GM20431 (cell line): ENCODE results near the gene NAA25.
"Not testable (repeated sequence)": the region's sequence is repeated elsewhere in the genome, so short reads cannot be mapped to it uniquely, and the experiment has no call there.

ENCODE experiments used
- in situ Hi-C: fragments of 300-500 bp; cut with MseI, MboI; formaldehyde crosslinking; loops from one replicate; pipeline ENCODE4 v1.15.0; 2020; ENCODE audit warnings: low sequenced_read_pairs; ENCODE audit not compliant: unreplicated experiment

NAA25 gene

DNA sequence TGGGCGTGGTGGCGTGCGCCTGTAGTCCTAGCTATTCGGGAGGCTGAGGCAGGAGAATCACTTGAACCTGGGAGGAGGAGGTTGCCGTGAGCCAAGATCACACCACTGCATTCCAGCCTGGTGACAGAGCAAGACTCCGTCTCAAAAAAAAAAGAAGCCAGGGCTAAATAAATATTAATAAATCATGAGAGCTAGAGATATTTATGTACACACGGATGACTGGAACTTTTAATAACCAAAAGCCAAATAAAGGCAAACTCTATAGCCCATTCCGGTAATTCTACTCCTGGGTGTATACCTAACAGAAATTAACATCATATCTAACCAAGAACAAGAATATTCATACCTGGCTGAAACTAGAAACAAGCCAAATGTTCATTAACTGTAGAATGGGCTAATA is 9.1 kb upstream of the NAA25 start:
- in situ Hi-C loops = no loop called here

DNA sequence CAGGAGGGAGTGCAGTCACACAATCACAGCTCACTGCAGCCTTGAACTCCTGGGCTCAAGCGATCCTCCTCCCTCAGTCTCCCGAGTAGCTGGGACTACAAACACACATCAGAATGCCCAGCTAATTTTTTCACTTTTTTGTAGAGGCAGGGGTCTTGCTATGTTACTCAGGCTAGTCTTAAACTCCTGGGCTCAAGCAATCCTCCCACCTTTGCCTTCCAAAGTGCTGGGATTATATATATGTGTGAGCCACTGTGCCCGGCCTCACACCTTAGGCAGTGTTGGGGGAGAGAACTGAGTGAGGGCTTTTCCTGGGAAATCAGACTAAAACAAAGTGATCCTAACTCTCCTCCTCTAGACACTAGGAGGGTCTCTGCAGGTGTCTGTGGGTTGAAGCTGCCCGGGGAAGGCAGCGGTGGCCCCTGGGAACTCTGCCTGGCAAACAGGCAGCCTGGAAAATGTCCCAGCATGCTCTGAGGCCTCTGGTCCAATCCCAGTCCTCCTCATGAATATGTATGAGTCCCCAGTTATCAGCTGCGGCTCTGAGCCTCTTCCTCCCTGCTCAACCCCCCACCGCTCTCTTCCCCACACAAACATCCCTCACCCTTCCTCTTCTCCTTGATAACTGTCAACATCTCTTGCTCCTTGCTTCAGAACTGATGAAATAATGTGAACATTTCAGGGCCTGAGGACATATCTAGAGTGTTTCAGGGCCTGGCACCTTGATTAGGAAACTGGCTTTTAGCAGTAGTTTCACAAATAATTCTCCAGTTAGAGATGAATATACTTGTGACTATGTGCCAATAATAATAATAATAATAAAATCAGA is 7.9 kb upstream of the NAA25 start:
- in situ Hi-C loops = no loop called here

DNA sequence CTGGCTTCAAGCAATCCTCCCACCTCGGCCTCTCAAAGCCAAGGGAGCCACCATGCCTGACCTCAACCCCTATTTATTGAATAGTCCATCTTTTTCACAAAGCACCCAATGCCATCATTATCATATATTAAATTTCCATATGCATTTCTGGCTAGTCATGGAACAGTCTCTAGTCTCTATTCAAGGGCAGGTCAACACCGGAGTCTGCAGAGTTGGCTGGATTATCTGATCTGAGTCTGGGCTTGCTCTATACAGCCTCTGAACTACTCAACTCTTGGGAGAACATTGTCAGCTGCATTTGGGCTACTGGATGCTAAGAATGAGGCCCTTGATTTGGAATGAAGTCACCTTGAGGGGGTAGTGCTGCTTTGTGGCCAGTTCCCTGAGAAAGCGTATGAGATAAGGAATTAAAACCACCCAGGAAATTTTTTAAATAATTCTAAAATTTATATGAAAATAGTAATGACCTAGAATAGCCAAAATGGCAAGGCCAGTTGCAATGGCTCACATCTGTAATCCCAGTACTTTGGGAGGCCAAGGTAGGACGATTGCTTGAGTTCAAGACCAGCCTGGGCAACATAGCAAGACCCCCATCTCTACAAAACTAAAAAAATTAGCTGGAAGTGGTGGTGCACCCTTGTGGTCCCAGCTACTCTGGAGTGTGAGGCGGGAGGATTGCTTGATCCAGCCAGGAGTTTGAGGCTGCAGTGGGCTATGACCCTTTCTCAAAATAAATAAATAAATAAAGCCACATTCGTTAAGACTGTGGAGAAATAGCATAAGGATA is 6.9 kb upstream of the NAA25 start:
- in situ Hi-C loops = no loop called here

GRCh38 chr12:112112409-112113133 is 4.0 kb upstream of the NAA25 start:
- in situ Hi-C loops = no loop called here

DNA sequence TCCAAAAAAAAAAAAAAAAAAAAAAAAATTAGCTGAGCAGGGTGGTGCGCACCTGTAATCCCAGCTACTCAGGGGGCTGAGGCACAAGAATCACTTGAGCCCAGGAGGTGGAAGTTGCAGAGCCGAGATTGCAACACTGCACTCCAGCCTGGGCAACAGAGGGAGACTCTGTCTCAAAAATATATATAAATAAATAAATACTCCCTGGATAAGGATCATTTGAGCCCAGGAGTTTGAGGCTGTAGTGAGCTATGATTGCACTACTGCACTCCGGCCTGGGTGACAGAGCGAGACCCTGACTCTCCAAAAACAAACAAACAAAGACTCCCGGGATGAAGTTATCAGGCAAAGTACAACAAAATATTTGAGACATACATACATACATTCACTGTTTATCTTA is 3.3 kb upstream of the NAA25 start:
- in situ Hi-C loops = no loop called here

DNA sequence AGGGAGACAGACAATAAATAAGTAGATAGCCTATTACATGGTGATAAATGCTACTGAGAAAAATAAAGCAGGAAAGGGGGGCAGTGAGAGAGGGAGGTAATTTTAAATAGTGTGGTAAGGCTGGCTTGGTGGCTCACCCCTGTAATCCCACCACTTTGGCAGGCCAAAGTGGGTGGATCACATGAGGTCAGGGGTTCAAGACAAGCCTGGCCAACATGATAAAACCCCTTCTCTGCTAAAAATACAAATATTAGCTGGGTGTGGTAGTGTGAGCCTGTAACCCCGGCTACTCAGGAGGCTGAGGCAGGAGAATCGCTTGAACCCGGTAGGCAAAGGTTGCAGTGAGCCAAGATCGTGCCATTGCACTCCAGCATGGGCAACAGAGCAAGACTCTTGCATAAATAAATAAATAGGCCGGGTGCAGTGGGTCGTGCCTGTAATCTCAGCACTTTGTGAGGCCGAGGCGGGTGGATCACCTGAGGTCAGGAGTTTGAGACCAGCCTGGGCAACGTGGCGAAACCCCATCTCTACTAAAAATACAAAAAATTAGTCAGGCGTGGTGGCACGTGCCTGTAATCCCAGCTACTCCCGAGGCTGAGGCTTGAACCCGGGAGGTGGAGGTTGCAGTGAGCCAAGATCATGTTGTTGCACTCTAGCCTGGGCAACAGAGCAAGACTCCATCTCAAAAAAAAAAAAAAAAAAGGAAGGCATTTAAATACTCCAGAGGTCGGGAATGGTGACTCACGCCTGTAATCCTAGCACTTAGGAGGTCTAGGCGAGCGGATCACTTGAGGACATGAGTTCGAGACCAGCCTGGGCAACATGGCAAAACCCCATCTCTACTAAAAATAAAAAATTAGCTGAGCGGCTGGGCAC is 2.4 kb upstream of the NAA25 start:
- in situ Hi-C loops = not testable (repeated sequence)

DNA sequence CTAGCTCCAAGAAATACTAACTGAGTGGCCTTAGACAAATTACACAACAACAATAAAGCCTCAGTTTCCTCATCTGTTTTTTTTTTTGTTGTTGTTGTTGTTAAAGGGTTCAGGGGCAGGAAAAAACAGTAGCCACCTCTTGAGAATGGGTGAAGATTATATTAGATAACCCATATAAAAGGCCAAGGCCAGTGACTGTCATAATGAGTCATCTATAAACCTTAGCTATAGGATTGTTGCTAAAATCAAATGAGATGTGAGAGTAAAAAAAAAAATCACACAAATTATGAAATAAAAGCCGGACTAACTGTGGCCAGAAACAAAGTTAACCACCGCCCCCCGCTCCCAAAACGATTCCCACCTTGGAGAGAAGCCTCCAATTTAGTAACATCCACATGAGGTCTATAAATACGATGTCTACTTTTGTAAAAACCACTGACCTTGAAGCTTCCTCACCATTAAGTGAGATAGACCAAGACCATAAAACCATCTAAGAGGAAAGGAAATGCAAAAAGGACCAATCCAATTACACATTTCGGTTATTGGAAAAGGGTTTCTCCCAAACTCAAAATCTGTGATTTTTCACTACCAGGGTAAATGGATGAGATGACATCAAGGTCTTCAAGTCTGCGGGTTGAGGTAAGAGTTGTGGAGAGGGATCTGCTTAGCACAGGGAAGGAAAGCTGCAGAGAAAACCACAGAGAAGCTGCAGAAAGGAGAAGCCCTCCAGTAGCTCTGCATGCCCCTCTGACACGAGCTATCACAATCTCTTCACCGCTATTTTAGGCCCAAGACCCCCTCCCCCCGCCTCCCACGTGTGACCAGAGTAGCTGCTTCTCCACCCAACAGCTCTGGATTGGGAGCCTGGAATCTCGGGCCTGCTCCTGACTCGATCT is 1.0 kb downstream of the NAA25 start:
- in situ Hi-C loops = no loop called here

DNA sequence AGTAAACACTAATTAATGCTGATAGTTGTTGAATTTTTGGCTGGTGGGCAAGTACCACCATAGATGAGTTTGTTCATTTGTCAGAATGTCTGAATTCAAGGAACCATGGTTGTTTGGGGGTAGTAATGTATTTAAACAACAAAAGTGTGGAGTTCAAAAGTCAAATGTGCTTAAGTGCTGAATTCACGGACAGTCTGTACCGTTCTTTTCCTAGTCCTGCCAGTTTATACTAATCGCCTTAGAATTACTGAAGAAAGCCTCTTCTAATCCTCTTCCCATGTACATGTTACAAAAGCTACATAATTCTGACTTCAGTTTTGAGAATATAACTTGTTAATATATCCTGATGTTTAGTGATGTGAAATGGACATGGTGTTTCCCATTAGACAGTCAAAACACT is 2.7 kb downstream of the NAA25 start:
- in situ Hi-C loops = no loop called here

DNA sequence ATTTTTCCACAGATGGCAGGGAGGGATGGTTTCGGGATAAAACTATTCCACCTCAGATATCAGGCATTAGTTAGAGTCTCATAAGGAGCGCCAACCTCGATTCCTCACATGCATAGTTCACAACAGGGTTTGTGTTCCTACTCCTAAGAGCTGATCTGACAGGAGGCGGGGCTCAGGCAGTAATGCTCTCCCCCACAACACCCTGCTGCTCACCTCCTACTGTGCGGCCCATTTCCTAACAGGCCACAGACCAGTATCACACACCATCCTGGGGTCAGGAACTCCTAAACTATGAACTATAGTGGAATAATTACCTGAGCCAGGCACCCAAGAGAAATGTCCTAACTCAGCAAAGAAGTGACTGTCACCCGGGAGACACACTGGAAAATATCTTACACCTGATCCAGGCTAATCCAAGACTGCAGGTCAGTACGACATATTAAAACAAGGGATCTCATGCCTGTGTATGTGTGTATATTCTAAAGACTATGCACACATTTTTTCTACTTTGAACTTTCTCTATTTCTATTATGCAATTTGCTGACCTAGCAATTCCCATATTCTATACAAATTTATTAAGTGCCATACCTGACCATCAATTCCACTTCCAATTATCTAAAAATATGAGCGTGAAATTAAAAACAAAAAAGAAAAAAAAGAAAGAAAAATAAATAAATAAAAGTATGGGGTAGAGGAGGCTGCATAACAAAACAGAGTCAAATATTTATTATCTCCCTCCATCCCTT is 4.7 kb downstream of the NAA25 start:
- in situ Hi-C loops = no loop called here

DNA sequence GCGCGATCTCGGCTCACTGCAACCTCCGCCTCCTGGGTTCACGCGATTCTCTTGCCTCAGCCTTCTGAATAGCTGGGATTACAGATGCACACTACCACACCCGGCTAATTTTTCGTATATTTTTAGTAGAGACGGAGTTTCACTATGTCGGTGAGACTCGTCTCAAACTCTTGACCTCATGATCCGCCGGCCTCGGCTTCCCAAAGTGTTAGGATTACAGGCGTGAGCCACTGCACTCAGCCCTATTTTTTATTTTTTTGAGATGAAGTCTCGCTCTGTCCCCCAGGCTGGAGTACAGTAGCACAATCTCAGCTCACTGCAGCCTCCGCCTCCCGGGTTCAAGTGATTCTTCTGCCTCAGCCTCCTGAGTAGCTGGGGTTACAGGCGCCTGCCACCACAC is 5.8 kb downstream of the NAA25 start:
- in situ Hi-C loops = not testable (repeated sequence)

GRCh38 chr12:112102127-112102526 is 6.5 kb downstream of the NAA25 start:
- in situ Hi-C loops = no loop called here

DNA sequence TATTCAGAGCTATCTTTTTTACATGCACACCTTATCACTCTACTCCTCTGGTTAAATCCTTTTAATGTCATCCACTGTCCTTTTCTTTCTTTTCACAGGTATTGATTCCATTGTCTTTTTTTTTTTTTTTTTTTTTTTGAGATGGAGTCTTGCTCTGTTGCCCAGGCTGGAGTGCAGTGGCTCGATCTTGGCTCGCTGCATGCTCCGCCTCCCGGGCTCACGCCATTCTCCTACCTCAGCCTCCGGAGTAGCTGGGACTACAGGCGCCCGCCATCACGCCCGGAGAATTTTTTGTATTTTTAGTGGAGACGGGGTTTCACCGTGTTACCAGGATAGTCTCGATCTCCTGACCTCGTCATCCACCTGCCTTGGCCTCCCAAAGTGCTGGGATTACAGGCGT is 8.1 kb downstream of the NAA25 start:
- in situ Hi-C loops = not testable (repeated sequence)

DNA sequence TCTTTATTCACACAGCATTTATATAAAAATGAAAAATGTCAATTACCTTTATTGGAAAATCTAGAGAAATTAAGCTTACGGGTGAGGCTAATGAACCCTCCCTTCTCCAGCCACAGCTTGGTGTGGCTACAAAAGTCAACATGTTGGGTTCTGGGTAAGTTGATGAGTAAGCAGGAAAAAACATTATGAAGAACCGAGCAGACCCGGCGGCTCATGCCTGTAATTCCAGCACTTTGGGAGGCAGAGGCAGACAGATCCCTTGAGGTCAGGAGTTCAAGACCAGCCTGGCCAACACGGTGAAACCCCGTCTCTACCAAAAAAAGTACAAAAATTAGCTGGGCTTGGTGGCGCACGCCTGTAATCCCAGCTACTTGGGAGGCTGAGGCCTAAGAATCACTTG is 10.9 kb downstream of the NAA25 start:
- in situ Hi-C loops = no loop called here

DNA sequence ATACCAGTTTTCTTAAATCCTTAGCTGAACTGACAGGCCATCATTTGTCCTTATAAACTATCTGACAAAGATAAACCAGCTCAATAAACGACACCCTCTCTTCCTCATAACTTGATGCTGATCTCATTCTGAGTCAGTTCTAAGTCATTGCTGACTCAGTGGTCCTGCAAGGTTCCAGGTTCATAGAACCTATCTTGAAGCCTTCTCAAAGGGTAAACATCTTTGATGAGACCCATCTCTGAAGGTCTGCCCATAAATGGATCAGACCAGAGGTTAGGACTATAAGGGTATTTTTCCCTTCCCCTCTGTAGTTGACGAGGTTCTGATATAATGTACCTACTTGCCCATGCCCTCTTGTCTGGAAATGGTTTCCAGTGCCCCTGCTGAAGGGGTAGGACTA is 11.9 kb downstream of the NAA25 start:
- in situ Hi-C loops = no loop called here

DNA sequence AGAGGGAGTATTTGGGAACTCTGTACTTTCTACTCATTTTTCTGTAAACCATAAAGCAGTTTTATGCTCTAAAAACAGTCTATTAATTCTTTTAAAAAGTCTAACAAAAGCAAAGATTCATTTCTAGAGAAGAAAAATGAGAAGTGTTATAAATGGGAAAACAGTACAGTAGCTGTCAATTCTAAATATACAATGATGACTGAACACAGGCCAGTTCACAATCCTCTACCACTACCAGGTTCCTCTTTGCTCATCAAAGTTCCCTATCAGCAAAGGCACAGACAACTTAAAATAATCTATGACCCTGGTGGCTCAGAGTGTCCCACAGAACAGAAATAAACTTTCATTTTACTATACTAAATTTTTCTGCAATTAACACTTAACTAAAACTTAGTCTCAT is 12.5 kb downstream of the NAA25 start:
- in situ Hi-C loops = no loop called here

- in situ Hi-C loops = no loop called here
Measured at GRCh38 chr12:112091563-112091962, 17.0 kb downstream of the NAA25 start.

GRCh38 chr12:112087851-112088250 is 20.7 kb downstream of the NAA25 start:
- in situ Hi-C loops = no loop called here
